GM23248 (cell line): ENCODE results near the gene CCS.

Experiments used
- EZH2 ChIP-seq: fragments of 200-600 bp; sonication (generic); IDR thresholded peaks from 2 replicates; pipeline ENCODE4 v1.6.1; 2018; ENCODE audit warnings: antibody characterized with exemption, mild to moderate bottlenecking; ENCODE audit not compliant: insufficient read depth, poor library complexity, severe bottlenecking
- EZH2phosphoT487 ChIP-seq: fragments of 200-600 bp; sonication (generic); IDR thresholded peaks from 2 replicates; pipeline ENCODE4 v1.6.1; 2018; ENCODE audit warnings: antibody characterized with exemption, moderate library complexity, mild to moderate bottlenecking, low read depth; ENCODE audit not compliant: insufficient read depth

- TF ChIP-seq EZH2 (no peak), EZH2phosphoT487 (no peak)
Observed at GRCh38 chr11:66624450-66624849, 31.5 kb downstream of the CCS start.
